HG02798 (cell line): Measurements from ENCODE around the gene OSBPL2.

Experiments
- ATAC-seq: cut with Tn5 transposase; IDR thresholded peaks from one replicate; pipeline ENCODE4 v1.9.1; 2021; ENCODE audit warnings: mild to moderate bottlenecking; ENCODE audit not compliant: unreplicated experiment, poor library complexity

Gene OSBPL2

DNA sequence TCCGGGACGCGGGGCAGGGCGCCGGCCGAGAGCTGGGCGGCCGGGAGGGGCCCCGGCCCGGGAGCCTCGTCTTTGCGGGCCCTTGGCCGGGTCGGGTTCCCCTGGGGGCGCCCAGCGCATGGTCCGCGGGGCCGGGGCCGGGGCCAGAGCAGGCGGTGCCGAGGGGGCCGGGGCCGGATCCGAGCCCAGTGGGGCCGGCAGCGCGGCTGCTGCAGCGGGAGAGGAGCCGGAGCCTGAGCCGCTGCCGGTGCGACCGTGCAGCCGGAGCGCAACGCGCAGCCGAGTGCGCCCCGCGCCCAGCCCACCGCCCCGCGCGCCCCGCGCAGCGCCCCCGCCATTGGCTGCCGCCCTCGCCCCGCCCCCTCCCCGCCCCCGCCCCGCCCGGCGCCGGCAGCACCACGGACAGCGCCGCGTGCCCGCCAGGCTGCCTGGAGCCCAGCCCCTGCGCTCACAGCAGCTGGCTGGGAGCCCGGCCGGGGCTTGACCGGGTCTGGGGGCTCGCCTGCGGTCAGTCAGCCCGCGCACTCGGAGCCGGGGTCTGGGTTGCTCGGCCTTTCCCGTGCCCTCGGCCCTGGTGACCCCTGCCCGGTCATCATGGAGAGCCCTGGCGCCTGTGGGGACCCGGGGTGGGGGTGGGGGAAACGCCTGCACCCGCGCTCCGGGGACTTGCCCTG lies 18.2 kb upstream of the OSBPL2 start, which contains the start of gene HRH3:
TSS of gene HRH3 (minus strand) at position 287 of the 674 bp plus-strand sequence. CDS start 308 bp downstream, outside the sequence.
- ATAC-seq: no peak

DNA sequence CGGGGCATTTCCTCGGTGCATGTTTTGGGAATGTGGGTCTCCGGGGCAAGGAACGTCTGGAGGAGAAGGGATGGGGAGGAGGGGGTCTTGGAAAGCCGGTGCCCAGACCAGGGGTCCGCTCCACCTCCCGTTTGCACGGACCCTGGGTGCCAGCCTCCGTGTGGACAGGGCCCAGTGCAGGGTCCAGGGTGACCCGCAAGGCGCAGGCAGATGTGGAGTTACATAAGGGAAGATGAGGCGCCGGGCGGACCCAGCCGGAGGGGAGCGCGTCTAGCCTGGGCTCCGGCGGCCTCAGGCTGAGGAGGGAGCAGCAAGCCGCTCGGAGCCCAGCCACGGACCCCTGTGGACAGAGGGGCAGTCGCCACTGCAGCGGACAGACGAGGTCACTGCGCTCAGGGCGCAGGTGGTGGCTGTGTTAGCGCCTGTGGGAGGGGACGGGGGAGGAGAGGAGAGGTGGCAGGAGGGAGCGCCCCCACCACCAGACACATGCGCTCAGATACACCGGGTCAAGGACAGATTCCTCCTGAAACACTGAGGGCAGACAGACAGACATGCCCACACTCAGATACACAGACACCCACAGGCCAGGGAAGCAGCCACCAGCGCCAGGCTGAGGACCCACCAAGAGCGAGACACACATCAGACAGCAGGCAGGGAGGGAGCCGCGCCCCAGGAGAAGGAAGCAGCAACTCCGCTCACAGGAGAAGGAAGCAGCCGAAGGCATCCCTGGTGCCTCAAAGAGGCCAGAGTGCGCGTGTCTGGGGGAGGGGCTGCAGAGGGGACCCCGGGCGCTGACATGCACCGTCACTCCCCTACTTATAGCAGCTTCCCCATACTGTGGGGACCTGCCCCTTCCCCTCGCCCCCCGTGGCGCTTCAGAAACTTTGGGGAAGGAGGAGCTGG lies 17.4 kb upstream of the OSBPL2 start:
- no peak for ATAC-seq

DNA sequence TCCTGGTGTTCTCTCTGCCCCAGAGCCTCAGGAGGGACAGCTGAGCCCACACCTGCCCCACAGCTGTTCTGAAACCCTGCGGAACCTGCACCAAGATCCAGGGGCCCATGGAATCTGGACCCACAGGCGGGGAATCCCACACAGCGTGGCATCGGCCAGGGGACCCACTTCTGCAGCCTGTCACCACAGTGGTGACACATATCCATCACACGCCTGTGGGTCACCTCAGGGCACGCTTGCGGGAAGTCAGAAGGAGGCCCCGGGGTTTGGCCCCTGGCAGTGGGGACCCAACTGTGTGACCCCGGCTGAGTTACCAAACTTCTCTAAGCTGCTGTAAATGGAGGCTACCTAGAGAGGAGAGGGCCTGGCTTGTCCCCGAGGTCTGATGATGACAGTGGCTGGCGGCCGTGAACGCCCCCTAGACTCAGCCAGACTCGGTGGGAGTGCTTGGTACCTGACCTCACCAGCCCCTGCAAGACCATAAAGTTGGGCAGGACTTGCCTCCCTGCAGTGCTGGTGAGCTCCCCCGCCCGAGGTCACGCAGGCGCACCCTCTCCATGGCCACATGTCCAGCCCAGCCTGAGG lies 16.0 kb upstream of the OSBPL2 start:
- no peak for ATAC-seq

DNA sequence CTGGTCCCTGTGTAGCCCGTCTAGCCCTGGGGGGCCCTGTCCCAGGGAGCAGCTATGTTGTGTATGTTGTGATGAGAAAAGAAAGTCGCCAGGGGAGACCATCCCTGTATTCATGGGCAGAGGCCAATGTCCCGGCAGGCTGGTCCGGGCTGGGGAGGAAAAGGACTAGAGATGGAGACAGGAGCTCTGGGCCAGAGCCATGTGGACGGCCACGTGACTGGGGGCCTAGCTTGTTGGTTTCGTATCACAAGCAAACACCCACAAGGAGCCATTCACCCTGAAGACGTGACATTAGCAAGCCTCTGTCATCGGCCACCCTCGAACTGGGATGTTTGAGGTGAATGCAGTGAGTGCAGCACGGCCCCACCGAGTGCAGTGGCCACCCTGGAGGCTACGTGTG lies 15.3 kb upstream of the OSBPL2 start:
- ATAC-seq: no peak

DNA sequence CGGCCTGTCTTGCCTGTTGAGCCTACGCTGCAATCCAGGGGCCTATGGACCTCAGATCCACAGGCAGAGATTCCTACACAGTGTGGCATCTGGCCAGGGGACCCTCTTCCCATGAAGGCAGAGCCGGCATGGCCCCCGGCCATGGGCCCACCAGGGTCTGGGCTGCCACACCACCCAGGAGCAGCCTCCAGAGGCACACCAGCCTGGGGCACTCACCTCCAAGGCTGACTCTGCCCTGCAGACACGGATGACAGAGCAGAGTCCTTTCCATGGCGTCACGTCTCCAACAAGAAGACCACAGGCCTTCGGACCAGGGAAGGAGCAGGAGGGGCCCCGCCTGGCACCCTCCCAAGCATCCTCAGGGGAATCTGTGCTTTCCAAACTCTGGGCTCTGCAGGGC lies 14.8 kb upstream of the OSBPL2 start:
- ATAC-seq: no peak

DNA sequence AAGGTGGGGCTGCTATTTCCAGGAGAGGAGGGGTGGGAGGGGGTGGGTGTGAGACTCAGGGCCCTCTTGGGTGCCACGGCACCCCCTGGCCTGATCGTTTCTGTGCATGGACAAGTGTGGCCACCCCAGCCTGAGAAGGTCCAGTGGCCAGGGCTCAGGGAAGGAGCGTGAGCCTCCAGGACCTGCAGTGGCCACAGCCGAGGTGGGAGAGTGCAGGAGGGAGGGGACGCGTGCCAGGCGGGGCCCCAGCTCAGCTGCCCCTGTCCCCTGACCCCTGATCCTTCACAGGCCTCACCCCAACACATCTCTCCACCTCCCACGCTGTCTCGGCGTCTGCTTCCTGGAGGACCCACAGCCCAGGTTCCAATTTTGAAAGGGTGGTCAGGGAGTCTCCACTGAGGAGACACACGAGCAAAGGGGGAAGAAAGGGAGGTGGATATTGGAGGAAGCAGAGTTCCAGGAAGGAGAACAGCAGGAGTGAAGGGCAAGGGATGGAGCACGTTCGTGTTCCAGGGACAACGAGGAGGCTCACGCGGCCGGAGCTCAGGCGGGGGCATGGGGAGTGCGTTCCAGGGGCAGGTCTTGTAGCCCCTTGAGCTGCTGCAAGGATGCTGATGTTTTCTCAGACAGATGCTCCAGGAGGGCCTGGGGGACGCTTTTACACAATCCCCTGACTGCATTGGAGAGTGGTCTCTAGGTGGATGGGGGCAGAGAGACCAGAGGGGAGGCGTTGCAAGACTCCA lies 14.0 kb upstream of the OSBPL2 start:
- ATAC-seq: no peak

DNA sequence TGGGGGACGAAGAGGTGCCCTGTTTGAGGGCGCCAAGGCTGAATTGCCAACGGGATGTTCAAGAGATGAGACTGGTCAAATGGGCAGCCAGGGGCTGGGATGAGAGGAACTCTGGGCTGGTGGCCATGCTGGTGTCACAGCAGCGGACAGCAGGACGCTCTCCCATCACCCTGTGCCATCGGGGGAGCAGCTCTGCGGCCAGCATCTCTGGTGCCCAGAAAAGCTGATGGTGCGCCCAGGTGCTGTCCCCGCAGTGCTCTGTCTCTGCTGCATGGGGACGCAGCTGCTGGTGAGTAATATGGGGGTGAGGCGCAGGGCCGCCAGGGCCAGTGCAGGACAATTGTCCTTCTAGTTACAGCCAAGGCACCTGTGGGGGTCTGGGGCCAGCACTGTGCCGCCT lies 13.3 kb upstream of the OSBPL2 start:
- ATAC-seq: no peak

DNA sequence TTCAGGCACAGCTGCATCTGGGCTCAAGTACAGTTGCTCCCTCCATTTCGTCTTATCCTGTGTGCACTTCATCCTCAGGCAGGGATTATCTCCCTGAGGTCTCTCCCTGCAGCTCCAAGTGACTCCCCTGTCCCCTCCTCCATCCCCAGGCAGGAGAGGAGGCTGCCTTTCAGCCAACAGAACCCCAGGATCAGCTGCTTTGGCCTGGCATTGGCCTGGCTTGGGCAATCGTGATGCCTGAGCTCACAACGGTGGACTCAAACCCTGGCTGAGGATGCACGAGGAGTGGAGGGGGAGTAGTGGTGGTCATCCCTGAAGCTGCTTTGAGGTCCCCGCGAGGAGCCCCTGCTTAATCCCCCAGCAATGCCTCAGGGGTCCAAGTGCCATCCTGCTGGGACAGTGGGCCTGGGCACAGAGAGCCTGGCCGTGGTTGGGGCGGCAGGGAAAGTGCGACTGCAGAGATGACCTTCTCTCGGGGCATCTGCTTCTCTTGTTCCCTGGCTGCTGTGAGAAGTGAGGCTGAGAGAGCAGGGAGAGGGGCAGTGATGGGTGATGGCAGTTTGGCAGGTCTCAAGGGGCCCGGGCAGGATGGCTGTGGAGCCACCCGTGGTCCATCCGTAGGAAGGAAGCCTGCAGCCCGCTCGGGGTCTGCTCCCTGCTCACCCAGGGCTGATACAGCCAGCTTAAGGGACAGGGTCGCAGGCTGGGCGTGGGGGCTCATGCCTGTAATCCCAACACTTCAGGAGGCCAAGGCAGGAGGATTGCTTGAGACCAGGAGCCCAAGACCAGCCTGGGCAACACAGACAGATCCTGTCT lies 12.3 kb upstream of the OSBPL2 start:
- ATAC-seq: no peak

DNA sequence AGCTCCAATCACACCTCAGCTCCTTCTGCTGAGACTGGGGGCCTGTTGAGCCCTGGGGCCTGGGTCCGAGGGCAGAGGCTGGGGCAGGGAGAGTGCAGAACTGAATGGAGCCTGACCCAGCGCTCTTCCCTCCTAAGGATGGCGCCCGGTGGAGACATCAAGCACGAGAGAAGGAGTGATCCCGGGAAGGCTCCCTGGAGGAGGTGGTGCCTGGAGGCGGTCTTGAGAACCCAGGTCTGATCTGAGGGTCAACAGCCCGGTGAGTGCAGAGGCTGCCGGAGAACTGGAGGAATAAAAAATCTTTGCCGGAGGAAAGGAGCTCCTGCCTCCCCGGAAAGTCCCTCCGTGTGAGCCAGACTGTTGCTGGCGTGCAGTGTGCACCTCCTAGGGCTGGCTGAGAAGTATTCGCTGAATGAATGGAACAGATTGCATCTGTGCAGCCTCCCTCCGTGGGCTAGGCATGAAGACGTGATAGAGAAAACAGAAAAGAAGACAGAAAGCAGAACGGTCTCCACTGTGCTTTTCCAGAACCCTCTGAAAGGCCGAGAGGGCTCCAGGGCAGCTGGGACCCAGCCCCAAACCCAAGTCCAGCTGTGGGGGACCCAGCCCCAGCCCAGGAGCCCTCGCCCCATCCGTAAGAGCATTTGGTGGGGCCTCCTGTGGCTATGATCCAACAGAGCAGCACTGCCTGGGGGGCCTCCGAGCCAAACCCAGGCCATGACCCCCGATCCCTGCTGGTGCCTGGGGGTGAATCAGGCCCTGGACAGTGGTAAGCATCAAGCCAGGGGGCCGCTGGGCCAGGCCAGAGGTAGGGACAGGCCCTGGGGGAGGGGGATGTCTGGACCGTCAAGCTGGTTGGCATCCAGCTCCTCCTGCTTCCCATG lies 11.4 kb upstream of the OSBPL2 start:
- ATAC-seq: no peak

DNA sequence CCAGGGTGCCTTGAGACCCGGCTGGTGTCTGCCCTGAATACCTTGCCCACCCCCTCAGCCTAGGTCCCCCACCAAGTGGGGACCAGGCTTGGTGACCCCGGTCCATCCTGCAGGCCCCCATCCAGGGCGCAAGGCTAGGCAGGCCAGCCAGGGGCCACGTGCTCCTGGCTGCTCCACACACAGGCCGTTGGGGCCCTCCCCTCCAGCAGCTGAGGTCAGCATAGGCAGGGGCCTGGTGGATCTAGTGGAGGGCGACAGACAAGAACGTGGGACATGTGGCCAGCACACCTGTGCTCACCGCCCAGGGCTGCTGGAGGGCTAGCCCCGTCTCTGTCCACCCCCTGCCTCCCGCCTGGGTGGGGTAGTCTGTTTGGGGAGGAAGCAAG lies 10.7 kb upstream of the OSBPL2 start:
- no peak for ATAC-seq

DNA sequence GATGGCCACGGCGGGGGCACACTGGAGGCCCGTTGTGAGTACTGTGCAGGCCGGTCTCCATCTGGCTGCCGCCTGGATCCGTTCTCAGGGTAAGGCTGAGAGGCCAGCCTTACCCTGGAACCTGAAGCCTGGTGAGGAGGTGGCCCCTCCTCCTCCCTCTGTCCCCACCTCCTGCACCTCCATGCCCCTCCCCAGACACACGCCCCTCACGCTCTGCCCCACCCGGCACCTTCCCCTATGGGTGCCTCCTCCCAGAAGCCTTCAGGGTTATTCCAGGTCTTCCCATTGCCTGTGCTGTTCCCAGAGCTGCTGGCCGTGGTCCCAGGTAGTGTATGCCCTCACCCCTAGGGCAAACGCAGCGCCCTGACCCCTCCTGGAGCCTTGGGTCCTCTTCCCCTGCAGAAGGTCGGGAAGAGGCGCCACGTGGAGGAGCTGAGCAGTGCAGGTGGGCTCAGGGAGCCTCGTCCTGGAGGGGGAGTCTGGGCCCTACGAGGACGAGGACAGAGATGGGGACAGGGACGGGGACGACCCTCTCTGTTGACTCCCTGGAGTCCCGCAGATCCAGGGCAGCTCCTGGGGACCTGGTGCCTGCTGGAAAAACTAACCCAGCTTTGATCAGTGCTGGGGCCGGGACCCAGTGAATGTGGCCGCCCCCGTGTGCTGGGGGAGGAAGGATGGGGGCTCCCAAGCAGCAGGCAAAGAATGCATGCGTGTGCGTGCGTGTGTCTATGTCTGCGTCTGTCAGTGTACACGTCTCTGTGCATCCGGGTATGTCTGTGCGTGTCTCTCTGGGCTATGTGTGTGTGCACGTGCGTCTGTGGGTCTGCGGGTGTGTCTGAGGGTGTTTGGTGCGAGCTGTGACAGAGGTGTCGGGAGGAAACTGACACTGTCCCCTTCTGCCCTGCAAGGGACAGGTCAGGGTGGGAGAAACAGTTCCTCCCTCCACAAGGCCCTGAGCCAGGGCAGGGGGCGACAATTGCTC lies 10.1 kb upstream of the OSBPL2 start:
- ATAC-seq: no peak

DNA sequence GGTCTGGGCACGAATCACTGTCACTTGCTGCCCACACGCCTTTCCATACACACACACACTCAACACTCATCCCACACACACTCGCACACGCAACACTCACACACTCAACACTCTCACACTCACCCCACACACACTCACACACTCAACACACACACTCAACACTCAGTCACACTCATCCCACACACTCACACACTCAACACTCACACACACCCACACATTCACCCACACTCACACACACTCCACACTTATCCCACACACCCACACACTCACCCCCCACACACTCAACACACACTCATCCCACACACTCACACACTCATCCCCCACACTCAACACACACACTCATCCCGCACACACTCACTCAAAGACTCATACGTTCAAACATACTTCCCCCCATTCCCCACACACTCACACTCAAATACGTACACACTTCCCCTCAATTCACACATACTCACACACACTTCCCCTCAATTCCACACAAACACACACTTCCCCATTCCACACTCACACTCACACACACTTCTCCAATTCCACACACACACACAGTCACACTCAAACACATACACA lies 9.3 kb upstream of the OSBPL2 start:
- ATAC-seq: no peak

DNA sequence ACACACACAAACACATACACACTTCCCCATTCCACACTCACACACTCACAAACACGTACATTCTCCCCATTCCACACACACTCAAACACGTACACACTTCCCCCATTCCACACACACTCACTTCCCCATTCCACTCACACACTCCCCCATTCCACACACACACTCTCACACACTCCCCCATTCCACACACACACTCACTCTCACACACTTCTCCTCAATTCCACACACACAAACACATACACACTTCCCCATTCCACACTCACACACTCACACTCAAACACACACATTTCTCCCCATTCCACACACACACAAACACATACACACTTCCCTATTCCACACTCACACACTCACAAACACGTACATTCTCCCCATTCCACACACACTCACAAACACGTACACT lies 8.7 kb upstream of the OSBPL2 start:
- ATAC-seq: no peak

DNA sequence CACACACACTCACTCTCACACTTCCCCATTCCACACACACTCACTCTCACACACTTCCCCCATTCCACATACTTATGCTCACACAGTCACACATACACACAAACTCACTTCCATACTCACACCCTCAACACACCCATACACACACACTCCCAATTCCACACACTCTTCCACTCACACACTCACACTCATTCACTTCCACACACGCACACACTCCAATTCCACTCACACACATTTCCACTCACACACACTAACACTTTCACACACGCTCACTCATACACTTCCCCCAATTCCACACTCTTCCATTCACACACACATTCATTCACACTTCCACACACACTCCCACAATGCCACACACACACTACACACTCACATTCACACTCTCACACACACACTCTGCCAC lies 8.0 kb upstream of the OSBPL2 start:
- ATAC-seq: no peak

DNA sequence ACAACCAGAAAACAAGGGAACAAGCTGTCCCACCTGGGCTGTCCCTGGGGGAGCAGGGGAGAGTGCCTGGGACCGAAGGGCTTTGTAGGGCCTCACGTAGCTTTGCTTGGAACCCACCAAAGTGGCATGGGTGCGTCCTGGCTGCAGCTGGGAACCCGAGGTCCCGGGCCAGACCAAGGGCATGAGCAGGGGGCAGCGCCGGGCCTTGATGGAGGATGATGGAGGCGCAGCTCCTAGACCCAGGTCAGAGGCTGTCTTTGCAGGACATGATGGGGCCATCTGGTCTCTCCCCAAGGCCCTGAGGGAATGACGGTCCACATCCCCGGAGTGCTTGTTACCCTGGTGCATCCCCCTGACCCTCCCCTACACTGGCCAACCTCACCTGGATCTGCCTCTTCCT lies 7.6 kb upstream of the OSBPL2 start:
- no peak for ATAC-seq

DNA sequence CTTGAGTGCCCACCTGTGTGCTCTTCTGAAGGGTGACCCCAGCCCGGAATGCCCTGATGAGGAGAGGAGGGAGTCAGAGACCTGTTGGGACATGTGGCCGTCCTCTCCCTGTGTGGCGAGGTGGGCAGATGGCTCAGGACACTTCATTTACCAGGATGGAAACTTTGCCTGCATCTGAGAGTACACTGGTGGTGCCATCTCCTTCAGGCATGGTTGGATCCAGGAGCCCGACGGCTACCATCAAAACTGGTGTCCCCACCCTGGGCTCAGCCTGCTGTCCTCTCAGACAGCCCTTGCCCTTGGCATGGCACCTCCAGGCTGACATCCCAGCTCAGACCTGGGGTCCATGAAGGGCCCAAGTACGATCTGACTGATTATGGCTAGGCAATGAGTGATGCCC lies 7.0 kb upstream of the OSBPL2 start:
- ATAC-seq: no peak

DNA sequence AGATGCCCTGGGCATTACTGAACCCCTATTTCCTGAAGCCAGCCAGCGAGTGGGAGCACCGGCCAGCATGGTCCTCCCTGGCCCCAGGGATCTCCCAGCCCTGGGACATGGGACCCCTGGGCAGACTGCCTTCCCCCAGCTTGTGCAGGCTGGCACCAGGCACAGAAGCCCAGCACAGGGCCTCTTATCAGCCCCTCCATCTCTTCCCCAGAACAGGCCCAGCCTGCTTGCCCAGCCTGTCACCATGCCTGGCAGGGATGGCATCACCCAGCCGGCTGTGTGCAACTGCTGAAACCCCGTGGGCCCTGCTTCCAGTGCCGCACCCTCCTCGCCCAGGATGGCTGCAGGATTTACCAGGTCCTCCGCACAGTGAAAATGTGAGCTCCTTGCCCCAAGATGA lies 6.1 kb upstream of the OSBPL2 start:
- ATAC-seq: no peak
